SK-N-SH (cell line): Measurements from ENCODE around the gene CEP89. TPM values are rescaled to one million over a fixed set of nuclear protein-coding genes. Genes with fewer than 3 reads are reported as not detected.
"Not testable (repeated sequence)": the region's sequence is repeated elsewhere in the genome, so short reads cannot be mapped to it uniquely, and the experiment has no call there.

Experiments
- CTCF ChIA-PET: fragments of 300-600, 350-600 bp; formaldehyde crosslinking; extraction: SDS; loops from one replicate; lab custom pipeline; 2021; lab: Yijun Ruan, JAX
- POLR2A ChIA-PET: fragments of 350-600 bp; sonication (Branson Sonifier 250); formaldehyde crosslinking; extraction: SDS; loops from one replicate; lab custom pipeline; 2020; ENCODE audit warnings: antibody characterized with exemption, inconsistent platforms; lab: Yijun Ruan, JAX
- DNase-seq: peaks from one replicate; pipeline ENCODE4 v3.0.0; 2012
- H2AFZ ChIP-seq: fragments of 200-600 bp; sonication (generic); 2 replicates; pipeline ENCODE4 v1.8.1; 2016; ENCODE audit warnings: antibody characterized with exemption, mild to moderate bottlenecking, low read depth
- H3F3A ChIP-seq: fragments of 200-600 bp; sonication (generic); replicated peaks from 2 replicates; pipeline ENCODE3; 2016; ENCODE audit warnings: antibody characterized with exemption, mild to moderate bottlenecking; ENCODE audit not compliant: insufficient read depth
- H3K27ac ChIP-seq, 2 experiments: fragments of 200-500 bp in 1 of 2; fragments of 200-600 bp in 1 of 2; sonication (Bioruptor generic) in 1 of 2; sonication (generic), shearing (Covaris generic) in 1 of 2; 2 replicates each; pipeline versions ENCODE4 v1.5.1 to v1.6.1; 2014 to 2016; ENCODE audit warnings: low read depth in 2 of 2, inconsistent platforms in 1 of 2, low read length in 1 of 2, mild to moderate bottlenecking in 1 of 2, mixed read lengths in 1 of 2
- H3K27me3 ChIP-seq: fragments of 200-600 bp; sonication (generic), shearing (Covaris generic); 2 replicates; pipeline ENCODE4 v1.6.1; 2016; ENCODE audit warnings: mixed run types; ENCODE audit not compliant: insufficient read depth
- H3K36me3 ChIP-seq, 2 experiments: fragments of 200-500 bp in 1 of 2; fragments of 200-600 bp in 1 of 2; sonication (Bioruptor generic) in 1 of 2; sonication (generic) in 1 of 2; replicated peaks in 1 of 2; 2 replicates each; pipeline versions ENCODE3 to v1.5.1; 2014 to 2016; ENCODE audit warnings: low read length in 1 of 2, mild to moderate bottlenecking in 1 of 2; ENCODE audit not compliant: insufficient read depth in 2 of 2, control insufficient read depth in 1 of 2
- H3K4me1 ChIP-seq, 2 experiments: fragments of 200-500 bp in 1 of 2; fragments of 200-600 bp in 1 of 2; sonication (Bioruptor generic) in 1 of 2; sonication (generic), shearing (Covaris generic) in 1 of 2; 2 replicates each; pipeline versions ENCODE4 v1.5.1 to v1.6.1; 2014 to 2016; ENCODE audit warnings: low read depth in 1 of 2, low read length in 1 of 2, mixed run types in 1 of 2; ENCODE audit not compliant: insufficient read depth in 2 of 2, control insufficient read depth in 1 of 2
- H3K4me2 ChIP-seq: fragments of 200-600 bp; sonication (generic), shearing (Covaris generic); 2 replicates; pipeline ENCODE4 v1.6.1; 2017; ENCODE audit warnings: mixed run types
- H3K4me3 ChIP-seq, 2 experiments: fragments of 200-500 bp in 1 of 2; fragments of 200-600 bp in 1 of 2; sonication (Bioruptor generic) in 1 of 2; sonication (generic), shearing (Covaris generic) in 1 of 2; 2 replicates each; pipeline versions ENCODE4 v1.5.1 to v1.8.1; 2014 to 2016; ENCODE audit warnings: low read depth in 2 of 2, inconsistent platforms in 1 of 2, low read length in 1 of 2, mild to moderate bottlenecking in 1 of 2, mixed read lengths in 1 of 2, moderate library complexity in 1 of 2
- H3K79me2 ChIP-seq: fragments of 200-600 bp; sonication (generic); 2 replicates; pipeline ENCODE4 v1.8.1; 2017; ENCODE audit warnings: mild to moderate bottlenecking; ENCODE audit not compliant: insufficient read depth
- H3K9ac ChIP-seq: fragments of 200-600 bp; sonication (generic); 2 replicates; pipeline ENCODE4 v1.6.1; 2017; ENCODE audit warnings: mixed run types
- H3K9me2 ChIP-seq: fragments of 200-600 bp; sonication (generic); 2 replicates; pipeline ENCODE4 v1.6.1; 2017; ENCODE audit warnings: mixed run types
- H3K9me3 ChIP-seq: fragments of 200-600 bp; sonication (generic); 2 replicates; pipeline ENCODE4 v1.6.1; 2017; ENCODE audit warnings: mixed run types, mild to moderate bottlenecking, moderate library complexity
- H4K20me1 ChIP-seq: fragments of 200-600 bp; sonication (generic); 2 replicates; pipeline ENCODE4 v1.6.1; 2017; ENCODE audit warnings: mild to moderate bottlenecking, mixed run types; ENCODE audit not compliant: insufficient read depth
- JUND ChIP-seq: IDR thresholded peaks from 2 replicates; pipeline ENCODE4 v1.4.0; 2012
- MEF2A ChIP-seq: IDR thresholded peaks from 2 replicates; pipeline ENCODE4 v1.4.0; 2012; ENCODE audit warnings: low read depth, borderline replicate concordance
- MXI1 ChIP-seq: IDR thresholded peaks from 2 replicates; pipeline ENCODE4 v1.6.1; 2012; ENCODE audit warnings: mild to moderate bottlenecking, low read depth, low read length, improper control_type of control experiment
- NRF1 ChIP-seq: IDR thresholded peaks from 2 replicates; pipeline ENCODE4 v1.6.1; 2012; ENCODE audit warnings: low read depth, mild to moderate bottlenecking, low read length
- RAD21 ChIP-seq: IDR thresholded peaks from 2 replicates; pipeline ENCODE4 v1.6.1; 2012; ENCODE audit warnings: mild to moderate bottlenecking, low read length
- RFX5 ChIP-seq: IDR thresholded peaks from 2 replicates; pipeline ENCODE4 v1.6.1; 2012; ENCODE audit warnings: mild to moderate bottlenecking, improper control_type of control experiment, low read length
- TCF12 ChIP-seq: IDR thresholded peaks from 2 replicates; pipeline ENCODE4 v1.4.0; 2012
- WGBS: methylation state at CpG from one replicate; pipeline ENCODE4 v1.1.6; 2017; ENCODE audit warnings: low lambda C conversion rate; 5-methylcytosine and 5-hydroxymethylcytosine counted together
- polyA plus RNA-seq, 3 experiments: library from polyadenylated mRNA; depleted of rRNA; stranded (reverse); fragments of >200 nt; gene quantifications; 2 replicates each; pipeline ENCODE4 v1.2.3, GENCODE V29; 2012
- TF ChIP-seq, protein P1 (sequence below): IDR thresholded peaks from 2 replicates; pipeline ENCODE4 v1.4.0; 2012; ENCODE audit warnings: low read depth, borderline replicate concordance
- TF ChIP-seq, protein P2 (sequence below): fragments of 150-350 bp; IDR thresholded peaks from 2 replicates; pipeline ENCODE4 v1.6.1; 2017; ENCODE audit warnings: antibody characterized with exemption, low read length, low read depth, borderline replicate concordance
- TF ChIP-seq, protein P3 (sequence below): IDR thresholded peaks from 2 replicates; pipeline ENCODE4; 2012
- TF ChIP-seq, protein P4 (sequence below): IDR thresholded peaks from 2 replicates; pipeline ENCODE4 v1.4.0; 2012; ENCODE audit warnings: low read depth, borderline replicate concordance
- TF ChIP-seq, protein P5 (sequence below): fragments of 200-600 bp; sonication (generic); IDR thresholded peaks from 2 replicates; pipeline ENCODE4 v1.6.1; 2017; ENCODE audit warnings: antibody characterized with exemption, mild to moderate bottlenecking, moderate library complexity

Gene CEP89
- polyA plus RNA-seq, 1 of the 3 experiments (the other 2 are of a cell fraction): 16.4 TPM

DNA sequence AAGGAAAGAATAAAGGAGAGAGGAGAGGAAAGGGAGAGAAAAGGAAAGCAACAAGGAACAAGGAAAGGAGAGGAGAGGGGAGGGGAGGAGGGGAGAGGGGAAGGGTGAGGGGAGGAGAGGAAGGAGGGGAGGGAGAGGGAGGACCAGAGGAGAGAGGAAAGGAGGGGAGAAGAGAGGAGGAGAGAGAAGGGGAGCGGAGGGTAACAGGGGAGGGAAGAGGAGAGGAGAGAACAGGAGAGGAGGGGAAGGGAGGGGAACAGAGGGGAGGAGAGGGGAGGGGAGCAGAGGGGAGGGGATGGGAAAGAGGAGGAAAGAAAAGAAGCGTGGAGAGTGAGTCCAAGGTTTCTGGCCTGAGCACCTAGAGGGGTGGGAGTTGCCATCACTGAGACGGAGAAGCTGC, 27.0 kb upstream of the CEP89 start:
- 88% methylated on average over 3 of the region's 3 CpGs for WGBS
- ChIA-PET POLR2A (no interaction called here), CTCF (no interaction called here)
- Histone ChIP-seq H3K4me1 (peaks cover 0 to 10% of the 10 kb centered on the region in 2 experiments; a peak in 1 of 4 replicates), H3K9me2 (no peaks in the 10 kb centered on the region), H3K27ac (no peak overlapping the region), H2AFZ (no peak overlapping the region), H3K9ac (no peak overlapping the region), H4K20me1 (no peaks in the 10 kb centered on the region), H3K9me3 (no peaks in the 10 kb centered on the region), H3F3A (no peaks in the 10 kb centered on the region), H3K4me3 (no peak overlapping the region), H3K4me2 (no peak overlapping the region), H3K79me2 (no peaks in the 10 kb centered on the region), H3K27me3 (no peaks in the 10 kb centered on the region), H3K36me3 (peaks cover 4% of the 10 kb centered on the region in 2 experiments)
- TF ChIP-seq TCF12: no peak
- TF ChIP-seq, protein P1, sequence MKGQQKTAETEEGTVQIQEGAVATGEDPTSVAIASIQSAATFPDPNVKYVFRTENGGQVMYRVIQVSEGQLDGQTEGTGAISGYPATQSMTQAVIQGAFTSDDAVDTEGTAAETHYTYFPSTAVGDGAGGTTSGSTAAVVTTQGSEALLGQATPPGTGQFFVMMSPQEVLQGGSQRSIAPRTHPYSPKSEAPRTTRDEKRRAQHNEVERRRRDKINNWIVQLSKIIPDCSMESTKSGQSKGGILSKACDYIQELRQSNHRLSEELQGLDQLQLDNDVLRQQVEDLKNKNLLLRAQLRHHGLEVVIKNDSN: no peak
- no peak for TF ChIP-seq JUND
- TF ChIP-seq RFX5: no peak
- TF ChIP-seq, protein P2, sequence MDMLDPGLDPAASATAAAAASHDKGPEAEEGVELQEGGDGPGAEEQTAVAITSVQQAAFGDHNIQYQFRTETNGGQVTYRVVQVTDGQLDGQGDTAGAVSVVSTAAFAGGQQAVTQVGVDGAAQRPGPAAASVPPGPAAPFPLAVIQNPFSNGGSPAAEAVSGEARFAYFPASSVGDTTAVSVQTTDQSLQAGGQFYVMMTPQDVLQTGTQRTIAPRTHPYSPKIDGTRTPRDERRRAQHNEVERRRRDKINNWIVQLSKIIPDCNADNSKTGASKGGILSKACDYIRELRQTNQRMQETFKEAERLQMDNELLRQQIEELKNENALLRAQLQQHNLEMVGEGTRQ: no peak
- no peak for TF ChIP-seq RAD21
- TF ChIP-seq MXI1: no peak
- TF ChIP-seq, protein P3, sequence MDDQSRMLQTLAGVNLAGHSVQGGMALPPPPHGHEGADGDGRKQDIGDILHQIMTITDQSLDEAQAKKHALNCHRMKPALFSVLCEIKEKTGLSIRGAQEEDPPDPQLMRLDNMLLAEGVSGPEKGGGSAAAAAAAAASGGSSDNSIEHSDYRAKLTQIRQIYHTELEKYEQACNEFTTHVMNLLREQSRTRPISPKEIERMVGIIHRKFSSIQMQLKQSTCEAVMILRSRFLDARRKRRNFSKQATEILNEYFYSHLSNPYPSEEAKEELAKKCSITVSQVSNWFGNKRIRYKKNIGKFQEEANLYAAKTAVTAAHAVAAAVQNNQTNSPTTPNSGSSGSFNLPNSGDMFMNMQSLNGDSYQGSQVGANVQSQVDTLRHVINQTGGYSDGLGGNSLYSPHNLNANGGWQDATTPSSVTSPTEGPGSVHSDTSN: no peak
- DNase-seq: no peak

DNA sequence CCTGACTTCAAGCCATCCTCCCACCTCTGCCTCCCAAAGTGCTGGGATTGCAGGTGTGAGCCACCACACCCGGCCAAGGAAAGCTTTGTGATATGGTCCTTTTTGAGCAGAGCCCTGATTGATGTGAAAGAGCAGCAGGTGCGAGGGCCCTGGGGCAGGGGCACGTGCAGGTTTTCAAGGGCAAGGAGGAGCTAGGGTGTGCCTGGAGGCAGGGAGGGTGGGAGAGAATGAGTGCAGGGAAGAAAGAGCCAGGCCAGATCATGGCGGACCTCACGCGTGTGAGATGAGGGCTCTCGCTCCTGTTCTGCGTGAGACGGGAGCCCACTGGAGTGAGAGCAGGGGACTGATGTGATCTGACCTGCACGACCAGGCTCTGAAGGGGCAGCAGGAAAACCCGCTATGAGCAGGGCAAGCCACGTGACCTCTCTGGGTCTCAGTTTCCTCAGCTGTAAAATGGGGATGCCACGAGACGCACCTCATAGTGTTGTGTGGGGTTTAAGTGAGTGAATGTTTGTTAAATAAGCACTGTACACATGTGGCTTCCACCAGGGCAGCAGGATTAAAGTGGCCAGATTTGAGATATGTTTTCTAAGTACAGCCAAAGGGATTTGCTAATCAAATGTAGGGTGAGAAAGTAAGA, 26.1 kb upstream of the CEP89 start:
- Histone ChIP-seq H4K20me1 (no peaks in the 10 kb centered on the region), H3K27me3 (no peaks in the 10 kb centered on the region), H2AFZ (no peak overlapping the region), H3F3A (no peaks in the 10 kb centered on the region), H3K9me3 (no peaks in the 10 kb centered on the region), H3K79me2 (no peaks in the 10 kb centered on the region), H3K4me2 (no peak overlapping the region), H3K9ac (no peak overlapping the region)
- POLR2A ChIA-PET: no interaction called here
- 92% methylated on average over 14 of the region's 14 CpGs for WGBS
- DNase-seq: no peak
- TF ChIP-seq, protein P2: no peak
- TF ChIP-seq, protein P4, sequence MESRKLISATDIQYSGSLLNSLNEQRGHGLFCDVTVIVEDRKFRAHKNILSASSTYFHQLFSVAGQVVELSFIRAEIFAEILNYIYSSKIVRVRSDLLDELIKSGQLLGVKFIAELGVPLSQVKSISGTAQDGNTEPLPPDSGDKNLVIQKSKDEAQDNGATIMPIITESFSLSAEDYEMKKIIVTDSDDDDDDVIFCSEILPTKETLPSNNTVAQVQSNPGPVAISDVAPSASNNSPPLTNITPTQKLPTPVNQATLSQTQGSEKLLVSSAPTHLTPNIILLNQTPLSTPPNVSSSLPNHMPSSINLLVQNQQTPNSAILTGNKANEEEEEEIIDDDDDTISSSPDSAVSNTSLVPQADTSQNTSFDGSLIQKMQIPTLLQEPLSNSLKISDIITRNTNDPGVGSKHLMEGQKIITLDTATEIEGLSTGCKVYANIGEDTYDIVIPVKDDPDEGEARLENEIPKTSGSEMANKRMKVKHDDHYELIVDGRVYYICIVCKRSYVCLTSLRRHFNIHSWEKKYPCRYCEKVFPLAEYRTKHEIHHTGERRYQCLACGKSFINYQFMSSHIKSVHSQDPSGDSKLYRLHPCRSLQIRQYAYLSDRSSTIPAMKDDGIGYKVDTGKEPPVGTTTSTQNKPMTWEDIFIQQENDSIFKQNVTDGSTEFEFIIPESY: no peak
- TF ChIP-seq MEF2A (no peak), TCF12 (no peak), NRF1 (no peak)
- TF ChIP-seq, protein P5, sequence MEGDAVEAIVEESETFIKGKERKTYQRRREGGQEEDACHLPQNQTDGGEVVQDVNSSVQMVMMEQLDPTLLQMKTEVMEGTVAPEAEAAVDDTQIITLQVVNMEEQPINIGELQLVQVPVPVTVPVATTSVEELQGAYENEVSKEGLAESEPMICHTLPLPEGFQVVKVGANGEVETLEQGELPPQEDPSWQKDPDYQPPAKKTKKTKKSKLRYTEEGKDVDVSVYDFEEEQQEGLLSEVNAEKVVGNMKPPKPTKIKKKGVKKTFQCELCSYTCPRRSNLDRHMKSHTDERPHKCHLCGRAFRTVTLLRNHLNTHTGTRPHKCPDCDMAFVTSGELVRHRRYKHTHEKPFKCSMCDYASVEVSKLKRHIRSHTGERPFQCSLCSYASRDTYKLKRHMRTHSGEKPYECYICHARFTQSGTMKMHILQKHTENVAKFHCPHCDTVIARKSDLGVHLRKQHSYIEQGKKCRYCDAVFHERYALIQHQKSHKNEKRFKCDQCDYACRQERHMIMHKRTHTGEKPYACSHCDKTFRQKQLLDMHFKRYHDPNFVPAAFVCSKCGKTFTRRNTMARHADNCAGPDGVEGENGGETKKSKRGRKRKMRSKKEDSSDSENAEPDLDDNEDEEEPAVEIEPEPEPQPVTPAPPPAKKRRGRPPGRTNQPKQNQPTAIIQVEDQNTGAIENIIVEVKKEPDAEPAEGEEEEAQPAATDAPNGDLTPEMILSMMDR: no peak
- TF ChIP-seq, all 33 proteins: peak for 0
- no peaks in the 10 kb centered on the region for H3K9me2 ChIP-seq
- no peak overlapping the region for H3K4me3 ChIP-seq
- peaks cover 0 to 10% of the 10 kb centered on the region in 2 experiments; a peak in 1 of 4 replicates for H3K4me1 ChIP-seq
- no peak overlapping the region for H3K27ac ChIP-seq
- peaks cover 5 to 6% of the 10 kb centered on the region in 2 experiments for H3K36me3 ChIP-seq
- CTCF ChIA-PET: no interaction called here

DNA sequence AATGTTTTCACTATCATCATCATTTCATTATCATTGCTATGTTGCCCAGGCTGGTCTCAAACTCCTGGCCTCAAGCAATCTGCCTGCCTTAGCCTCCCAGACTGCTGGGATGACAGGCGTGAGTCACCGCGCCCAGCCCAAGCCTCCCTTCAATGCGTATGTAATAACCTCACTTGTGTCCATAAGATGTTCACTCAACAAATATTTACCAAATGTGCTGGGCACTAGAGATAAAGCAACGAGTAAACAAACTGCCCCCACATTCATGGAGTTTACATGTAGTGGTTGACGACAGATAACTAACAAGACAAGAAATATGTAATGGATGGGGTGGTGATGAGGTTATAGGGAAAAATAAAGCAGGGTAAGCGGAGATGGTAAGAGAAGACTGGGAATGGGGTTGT, 25.3 kb upstream of the CEP89 start:
- H3F3A ChIP-seq, H3K36me3 ChIP-seq, H3K4me1 ChIP-seq, H3K9ac ChIP-seq, H3K9me3 ChIP-seq, POLR2A ChIA-PET, H4K20me1 ChIP-seq, H2AFZ ChIP-seq, H3K4me3 ChIP-seq, H3K27ac ChIP-seq, DNase-seq, H3K9me2 ChIP-seq, H3K79me2 ChIP-seq, H3K27me3 ChIP-seq, CTCF ChIA-PET, H3K4me2 ChIP-seq: not testable (repeated sequence)
- WGBS: 55% methylated on average over 7 of the region's 7 CpGs
